Small intestine (tissue), 7 donors: Measurements from ENCODE around the gene EBF4. TPM values are rescaled to one million over a fixed set of nuclear protein-coding genes. Genes with fewer than 3 reads are reported as not detected.

Experiments
- DNase-seq, 2 donors: peaks; one replicate each; pipeline versions ENCODE4 v3.0.0 to v3.0.0-alpha.2; 2013
- FAIRE-seq: peaks from 2 replicates; lab custom pipeline; 2012; peaks lifted over from hg19 to GRCh38; lab: Jason Lieb, UNC
- H3K27ac ChIP-seq, 3 donors: one replicate each; pipeline ENCODE4 v1.5.1; 2013; ENCODE audit warnings: low read length in 2 of 3, mild to moderate bottlenecking in 2 of 3, control low read depth in 1 of 3, inconsistent platforms in 1 of 3, low read depth in 1 of 3, moderate library complexity in 1 of 3
- H3K27me3 ChIP-seq, 3 donors: one replicate each; pipeline ENCODE4 v1.6.1; 2013; ENCODE audit warnings: low read length in 3 of 3, inconsistent platforms in 1 of 3; ENCODE audit not compliant: control insufficient read depth in 3 of 3, insufficient read depth in 3 of 3
- H3K36me3 ChIP-seq, 3 donors: one replicate each; pipeline ENCODE4 v1.6.1; 2013; ENCODE audit warnings: low read length in 3 of 3, inconsistent platforms in 1 of 3, low read depth in 1 of 3, mild to moderate bottlenecking in 1 of 3, moderate library complexity in 1 of 3; ENCODE audit not compliant: control insufficient read depth in 3 of 3, insufficient read depth in 2 of 3
- H3K4me1 ChIP-seq, 3 donors: one replicate each; pipeline ENCODE4 v1.6.1; 2013; ENCODE audit warnings: low read length in 2 of 3, inconsistent platforms in 1 of 3, low read depth in 1 of 3, mild to moderate bottlenecking in 1 of 3, moderate library complexity in 1 of 3; ENCODE audit not compliant: control insufficient read depth in 3 of 3, insufficient read depth in 2 of 3
- H3K4me3 ChIP-seq, 3 donors: one replicate each; pipeline ENCODE4 v1.5.1; 2013; ENCODE audit warnings: low read length in 3 of 3, control low read depth in 1 of 3, inconsistent platforms in 1 of 3, low read depth in 1 of 3, mild to moderate bottlenecking in 1 of 3, moderate library complexity in 1 of 3
- H3K9me3 ChIP-seq, 2 donors: one replicate each; pipeline ENCODE4 v1.6.1; 2013; ENCODE audit warnings: low read depth in 1 of 2, low read length in 1 of 2; ENCODE audit not compliant: control insufficient read depth in 2 of 2, insufficient read depth in 1 of 2
- WGBS, 3 donors: extraction: QIAGEN DNeasy Blood & Tissue Kit; methylation state at CpG; one replicate each; pipeline ENCODE4 v1.1.7; 2013; 5-methylcytosine and 5-hydroxymethylcytosine counted together
- polyA plus RNA-seq, 4 donors: library from polyadenylated mRNA; stranded (reverse) in 3 of 4; unstranded in 1 of 4; fragments of 200-250 nt in 3 of 4; fragments of 120-200 nt in 1 of 4; gene quantifications; one replicate each; pipeline versions ENCODE4 v1.2.1 to v1.2.3, GENCODE V29; 2013
- donor health status: healthy with polysubstance abuse.
- donor health status: control.
- donor health status: control.
- donor health status: Bipolar disorder and iron deficiency.
- donor health status: healthy.

Gene EBF4
- polyA plus RNA-seq, 4 donors, result 0.67 to 7.4 (median 3.2) TPM

GRCh38 chr20:2780948-2781347 lies 88.4 kb downstream of the EBF4 start:
- WGBS, 3 donors, result 23 to 36% (median 33%) methylated on average over 3 of the region's 3 CpGs
- H3K9me3 ChIP-seq, result peaks cover 0 to 1% of the 10 kb centered on the region in 2 donors
- H3K4me1 ChIP-seq, result no peaks in the 10 kb centered on the region
- peaks cover 0 to 6% (median 0%) of the 10 kb centered on the region in 3 donors for H3K27me3 ChIP-seq
- no peaks in the 10 kb centered on the region for H3K36me3 ChIP-seq
- H3K27ac ChIP-seq, result no peak overlapping the region
- DNase-seq, result no peak
- no peak for FAIRE-seq
- no peak overlapping the region for H3K4me3 ChIP-seq

GRCh38 chr20:2783908-2784566 lies 91.5 kb downstream of the EBF4 start:
- WGBS, 3 donors, result 67 to 78% (median 75%) methylated on average over 6 of the region's 6 CpGs
- H3K36me3 ChIP-seq, result no peaks in the 10 kb centered on the region
- no peak overlapping the region for H3K27ac ChIP-seq

GRCh38 chr20:2793471-2793870 lies 100.9 kb downstream of the EBF4 start:
- DNase-seq (no peak), FAIRE-seq (no peak)
- Histone ChIP-seq H3K4me3 (no peak overlapping the region), H3K36me3 (peaks cover 0 to 7% (median 0%) of the 10 kb centered on the region in 3 donors), H3K27me3 (peaks cover 0 to 10% (median 0%) of the 10 kb centered on the region in 3 donors), H3K27ac (no peak overlapping the region), H3K4me1 (no peaks in the 10 kb centered on the region), H3K9me3 (no peaks in the 10 kb centered on the region)
- 75 to 91% (median 88%) methylated on average over 6 of the region's 6 CpGs for WGBS, 3 donors

More at GRCh38 chr20:2783908-2784566, 91.5 kb downstream of the EBF4 start:
- H3K4me1 ChIP-seq, result no peaks in the 10 kb centered on the region
- peaks cover 0 to 6% (median 0%) of the 10 kb centered on the region in 3 donors for H3K27me3 ChIP-seq
- FAIRE-seq (no peak), DNase-seq (no peak)
- no peak overlapping the region for H3K4me3 ChIP-seq
- no peaks in the 10 kb centered on the region for H3K9me3 ChIP-seq

- DNase-seq (no peak), FAIRE-seq (no peak)
- WGBS, 3 donors, result 82 to 86% (median 84%) methylated on average over 23 of the region's 23 CpGs
- peaks cover 0 to 7% (median 0%) of the 10 kb centered on the region in 3 donors for H3K36me3 ChIP-seq
- no peaks in the 10 kb centered on the region for H3K4me1 ChIP-seq
- no peaks in the 10 kb centered on the region for H3K9me3 ChIP-seq
- H3K27ac ChIP-seq, result no peak overlapping the region
- H3K27me3 ChIP-seq, result peaks cover 2 to 16% (median 3%) of the 10 kb centered on the region in 3 donors
- H3K4me3 ChIP-seq, result no peak overlapping the region
These were observed 101.7 kb downstream of the EBF4 start for GRCh38 chr20:2794202-2794748.

- Histone ChIP-seq H3K9me3 (no peaks in the 10 kb centered on the region), H3K4me1 (peaks cover 0 to 1% (median 0%) of the 10 kb centered on the region in 3 donors), H3K36me3 (peaks cover 0 to 7% (median 0%) of the 10 kb centered on the region in 3 donors), H3K27me3 (peaks cover 4 to 22% (median 6%) of the 10 kb centered on the region in 3 donors), H3K27ac (no peak overlapping the region), H3K4me3 (no peak overlapping the region)
- no peak for FAIRE-seq
- no peak for DNase-seq
- 73 to 84% (median 74%) methylated on average over 11 of the region's 11 CpGs for WGBS, 3 donors
These were observed 102.4 kb downstream of the EBF4 start for GRCh38 chr20:2794866-2795447.

GRCh38 chr20:2795451-2795850 lies 102.9 kb downstream of the EBF4 start:
- Histone ChIP-seq H3K27me3 (peaks cover 8 to 25% (median 9%) of the 10 kb centered on the region in 3 donors), H3K9me3 (no peaks in the 10 kb centered on the region), H3K4me3 (no peak overlapping the region), H3K4me1 (peaks cover 0 to 2% (median 0%) of the 10 kb centered on the region in 3 donors), H3K27ac (no peak overlapping the region), H3K36me3 (peaks cover 0 to 7% (median 0%) of the 10 kb centered on the region in 3 donors)
- DNase-seq (no peak), FAIRE-seq (no peak)
- WGBS, 3 donors, result 71 to 82% (median 71%) methylated on average over 24 of the region's 24 CpGs

GRCh38 chr20:2796011-2796660 lies 103.6 kb downstream of the EBF4 start:
- Histone ChIP-seq H3K4me1 (peaks cover 0 to 2% (median 0%) of the 10 kb centered on the region in 3 donors), H3K27me3 (peaks cover 14 to 31% (median 14%) of the 10 kb centered on the region in 3 donors)

More at GRCh38 chr20:2796011-2796660, 103.6 kb downstream of the EBF4 start:
- H3K9me3 ChIP-seq, result no peaks in the 10 kb centered on the region
- no peak overlapping the region for H3K27ac ChIP-seq
- no peak overlapping the region for H3K4me3 ChIP-seq
- no peak for DNase-seq
- FAIRE-seq, result no peak
- H3K36me3 ChIP-seq, result peaks cover 0 to 7% (median 0%) of the 10 kb centered on the region in 3 donors
- WGBS, 3 donors, result 87 to 91% (median 90%) methylated on average over 20 of the region's 20 CpGs
